Activated T-cell treated with anti-CD3 and anti-CD28 coated beads, Interleukin-2, amount 50 U/mL, for 1 hour (primary cell): ENCODE results near the gene DRD2.

ENCODE experiments used
- DNase-seq: peaks from one replicate; pipeline ENCODE4 v3.0.0-alpha.2; 2020

DRD2 gene

DNA sequence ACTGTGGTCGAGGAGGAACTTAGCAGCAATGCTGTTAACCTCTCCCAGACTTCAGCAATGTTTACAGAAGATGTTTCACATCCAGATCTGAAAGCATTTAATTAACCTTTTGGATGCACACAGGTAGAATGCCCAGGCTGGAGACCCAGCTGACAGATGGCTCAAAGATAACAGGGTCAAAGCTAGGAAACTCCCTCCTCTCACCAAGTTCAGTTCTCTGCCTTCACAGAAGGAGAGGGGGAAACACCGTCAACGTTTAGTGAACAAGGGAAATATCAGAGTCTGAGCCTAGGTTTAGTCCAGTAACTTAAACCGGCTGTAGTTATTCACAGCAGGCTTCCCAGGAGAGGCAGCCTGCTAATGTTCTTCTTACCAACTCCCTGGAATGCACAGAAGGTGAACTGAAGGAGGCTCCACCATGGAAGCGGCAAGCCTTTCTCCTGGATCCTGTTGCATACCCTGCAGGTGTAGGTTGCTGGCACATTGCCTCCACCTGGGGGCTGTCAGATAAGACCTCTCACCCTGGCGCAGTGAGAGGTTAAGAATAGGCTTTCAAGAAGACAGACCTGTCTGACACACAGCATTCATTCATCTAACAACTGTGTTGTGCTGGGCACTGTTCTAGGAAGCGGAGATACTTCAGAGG is 111.1 kb downstream of the DRD2 start:
- no peak for DNase-seq

DNA sequence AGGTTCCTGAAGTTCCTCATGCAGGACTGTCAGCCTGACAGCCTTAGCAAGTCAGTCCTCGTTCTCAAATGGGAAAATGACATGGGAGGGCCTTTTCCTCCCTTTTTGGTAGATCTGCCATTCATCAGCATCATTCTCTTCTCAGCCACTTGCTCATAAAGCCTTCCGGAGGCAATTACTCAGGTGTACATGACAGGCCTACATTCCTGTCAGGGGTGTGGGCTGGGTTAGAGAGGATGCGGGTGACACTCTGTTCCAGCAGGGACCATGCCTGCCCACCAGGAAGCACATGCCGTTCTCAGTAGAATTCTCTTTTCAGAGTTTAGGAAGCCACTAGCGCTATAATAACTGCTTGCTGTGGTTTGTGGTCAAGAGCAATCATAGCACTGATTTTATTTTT is 111.8 kb downstream of the DRD2 start:
- DNase-seq: no peak
